Hepatocyte (in vitro differentiated cells): Measurements from ENCODE around the gene SORD.
"Not testable (repeated sequence)": the region's sequence is repeated elsewhere in the genome, so short reads cannot be mapped to it uniquely, and the experiment has no call there.

ENCODE experiments used
- EZH2 ChIP-seq: fragments of 200-600 bp; sonication (generic); IDR thresholded peaks from 2 replicates; pipeline ENCODE4 v1.6.1; 2016; ENCODE audit warnings: antibody characterized with exemption, mild to moderate bottlenecking, borderline replicate concordance
- EZH2phosphoT487 ChIP-seq: fragments of 200-600 bp; sonication (generic); IDR thresholded peaks from one replicate; pipeline ENCODE4 v1.6.1; 2018; ENCODE audit warnings: antibody characterized with exemption, mild to moderate bottlenecking, low read depth, moderate library complexity; ENCODE audit not compliant: unreplicated experiment, severe bottlenecking
- TF ChIP-seq, protein P1 (sequence below): fragments of 200-600 bp; sonication (generic); IDR thresholded peaks from 2 replicates; pipeline ENCODE4 v1.5.1; 2016; ENCODE audit warnings: antibody characterized with exemption, mild to moderate bottlenecking; ENCODE audit not compliant: poor library complexity

- TF ChIP-seq EZH2phosphoT487, EZH2: not testable (repeated sequence)
- TF ChIP-seq, protein P1, sequence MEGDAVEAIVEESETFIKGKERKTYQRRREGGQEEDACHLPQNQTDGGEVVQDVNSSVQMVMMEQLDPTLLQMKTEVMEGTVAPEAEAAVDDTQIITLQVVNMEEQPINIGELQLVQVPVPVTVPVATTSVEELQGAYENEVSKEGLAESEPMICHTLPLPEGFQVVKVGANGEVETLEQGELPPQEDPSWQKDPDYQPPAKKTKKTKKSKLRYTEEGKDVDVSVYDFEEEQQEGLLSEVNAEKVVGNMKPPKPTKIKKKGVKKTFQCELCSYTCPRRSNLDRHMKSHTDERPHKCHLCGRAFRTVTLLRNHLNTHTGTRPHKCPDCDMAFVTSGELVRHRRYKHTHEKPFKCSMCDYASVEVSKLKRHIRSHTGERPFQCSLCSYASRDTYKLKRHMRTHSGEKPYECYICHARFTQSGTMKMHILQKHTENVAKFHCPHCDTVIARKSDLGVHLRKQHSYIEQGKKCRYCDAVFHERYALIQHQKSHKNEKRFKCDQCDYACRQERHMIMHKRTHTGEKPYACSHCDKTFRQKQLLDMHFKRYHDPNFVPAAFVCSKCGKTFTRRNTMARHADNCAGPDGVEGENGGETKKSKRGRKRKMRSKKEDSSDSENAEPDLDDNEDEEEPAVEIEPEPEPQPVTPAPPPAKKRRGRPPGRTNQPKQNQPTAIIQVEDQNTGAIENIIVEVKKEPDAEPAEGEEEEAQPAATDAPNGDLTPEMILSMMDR: not testable (repeated sequence)
These were observed 34.7 kb upstream of the SORD start for GRCh38 chr15:44988184-44988869.
